Left lung (tissue), 10 donors: ENCODE measurements around the gene FREM2. TPM values are rescaled to one million over a fixed set of nuclear protein-coding genes. Genes with fewer than 3 reads are reported as not detected.

Experiments used
- ATAC-seq: fragments of 200-7000 bp; cut with Tn5 transposase; one replicate; pipeline ENCODE4 v1.9.1; 2020; ENCODE audit warnings: moderate library complexity
- DNase-seq, 4 donors: peaks; one replicate each; pipeline ENCODE4 v3.0.0-alpha.2; 2013 to 2020
- H3K27ac ChIP-seq, 2 donors: fragments of 200-600 bp; sonication (generic) in 1 of 2; one replicate each; pipeline versions ENCODE4 v1.5.0 to v1.8.0; 2020 to 2021
- H3K27me3 ChIP-seq, 2 donors: fragments of 200-600 bp; sonication (generic) in 1 of 2; one replicate each; pipeline versions ENCODE4 v1.5.0 to v1.8.0; 2020 to 2021
- H3K36me3 ChIP-seq, 2 donors: fragments of 200-600 bp; sonication (generic) in 1 of 2; one replicate each; pipeline versions ENCODE4 v1.5.0 to v1.8.0; 2020 to 2021
- H3K4me1 ChIP-seq, 2 donors: fragments of 200-600 bp; one replicate each; pipeline ENCODE4 v1.8.0; 2021
- H3K4me3 ChIP-seq, 2 donors: fragments of 200-600 bp; sonication (generic) in 1 of 2; one replicate each; pipeline versions ENCODE4 v1.5.0 to v1.8.0; 2020 to 2021; ENCODE audit warnings: mild to moderate bottlenecking in 1 of 2
- H3K9me3 ChIP-seq, 2 donors: fragments of 200-600 bp; sonication (generic) in 1 of 2; one replicate each; pipeline versions ENCODE4 v1.5.0 to v1.8.0; 2020 to 2021
- CTCF ChIP-seq, 2 donors: fragments of 200-600 bp; sonication (generic) in 1 of 2; IDR thresholded peaks; one replicate each; pipeline versions ENCODE4 v1.5.0 to v1.8.0; 2021; ENCODE audit warnings: antibody characterized with exemption in 2 of 2
- intact Hi-C, 2 donors: fragments of 100-400 bp; cut with DNase I; formaldehyde crosslinking; loops; one replicate each; pipeline versions ENCODE4 v1.11.2 to v1.14.2; 2022
- polyA plus RNA-seq, 6 donors: library from polyadenylated mRNA; unstranded; fragments of 120-200 nt; gene quantifications; one replicate each; pipeline ENCODE4 v1.2.1, GENCODE V29; 2013; ENCODE audit not compliant: insufficient read length in 6 of 6
- total RNA-seq, 2 donors: library from RNA; stranded (reverse); fragmentation: NEBNext Ultra II Directional; extraction: Animal tissue kit (Norgen Biotek cat#: 25700); gene quantifications; one replicate each; pipeline ENCODE4 v1.2.1, GENCODE V29; 2021
- donor health status: DM: no; HTN: yes; CAD: no.
- donor health status: DM: no; HTN: no; CAD: no.

Gene FREM2
- total and polyA plus RNA-seq, 8 donors, result 12.4 to 54.1 (median 43.4) TPM

- Histone ChIP-seq H3K4me3 (peak overlapping the region; percentile 39 to 45), H3K36me3 (no peaks in the 10 kb centered on the region), H3K27me3 (peaks cover 32 to 45% of the 10 kb centered on the region in 2 donors), H3K4me1 (peaks cover 0 to 6% of the 10 kb centered on the region in 2 donors), H3K27ac (peak overlapping the region; percentile 14 to 59), H3K9me3 (no peaks in the 10 kb centered on the region)
- ATAC-seq (peak; percentile 55), DNase-seq (peak in 2 of 4 donors; percentile 37 to 66)
- intact Hi-C loops, result no loop called here
- TF ChIP-seq CTCF (IDR thresholded peaks at IDR 0.05), result no peak
Measured at GRCh38 chr13:38685974-38686576, 802 bp upstream of the FREM2 start.

- no peaks in the 10 kb centered on the region for H3K9me3 ChIP-seq
- H3K27me3 ChIP-seq, result peaks cover 32 to 45% of the 10 kb centered on the region in 2 donors
- DNase-seq, result peak in 2 of 4 donors; percentile 33 to 81
- peak overlapping the region; percentile 39 to 45 for H3K4me3 ChIP-seq
- intact Hi-C loops, result no loop called here
- no peak for TF ChIP-seq CTCF (IDR thresholded peaks at IDR 0.05)
- peak overlapping the region in 1 of 2 donors; percentile 59 for H3K27ac ChIP-seq
- H3K4me1 ChIP-seq, result peaks cover 0 to 6% of the 10 kb centered on the region in 2 donors
- H3K36me3 ChIP-seq, result no peaks in the 10 kb centered on the region
- ATAC-seq, result peak; percentile 56
Measured at GRCh38 chr13:38687246-38688229, 661 bp downstream of the FREM2 start.

- intact Hi-C loops, result no loop called here
- no peaks in the 10 kb centered on the region for H3K36me3 ChIP-seq
- TF ChIP-seq CTCF (IDR thresholded peaks at IDR 0.05), result no peak
- peaks cover 0 to 6% of the 10 kb centered on the region in 2 donors for H3K4me1 ChIP-seq
- no peaks in the 10 kb centered on the region for H3K9me3 ChIP-seq
- no peak overlapping the region for H3K4me3 ChIP-seq
- DNase-seq (no peak), ATAC-seq (no peak)
- H3K27ac ChIP-seq, result no peak overlapping the region
- peaks cover 32 to 45% of the 10 kb centered on the region in 2 donors for H3K27me3 ChIP-seq
Measured at GRCh38 chr13:38688674-38689073, 1.8 kb downstream of the FREM2 start.

GRCh38 chr13:38690231-38690630, 3.4 kb downstream of the FREM2 start:
- no peak for ATAC-seq
- H3K9me3 ChIP-seq, result no peaks in the 10 kb centered on the region

More at GRCh38 chr13:38690231-38690630, 3.4 kb downstream of the FREM2 start:
- no peaks in the 10 kb centered on the region for H3K36me3 ChIP-seq
- DNase-seq, result no peak
- no peak overlapping the region for H3K4me3 ChIP-seq
- no peak for TF ChIP-seq CTCF (IDR thresholded peaks at IDR 0.05)
- H3K27me3 ChIP-seq, result peaks cover 26 to 37% of the 10 kb centered on the region in 2 donors
- no peak overlapping the region for H3K27ac ChIP-seq
- peaks cover 0 to 6% of the 10 kb centered on the region in 2 donors for H3K4me1 ChIP-seq
- intact Hi-C loops, result no loop called here
